Measurements from ENCODE around the gene IGSF9B. TPM values are rescaled to one million over a fixed set of nuclear protein-coding genes. Genes with fewer than 3 reads are reported as not detected.

Gene IGSF9B
- total RNA-seq, 1 donor from 2014 or later = 3.8 TPM

DNA sequence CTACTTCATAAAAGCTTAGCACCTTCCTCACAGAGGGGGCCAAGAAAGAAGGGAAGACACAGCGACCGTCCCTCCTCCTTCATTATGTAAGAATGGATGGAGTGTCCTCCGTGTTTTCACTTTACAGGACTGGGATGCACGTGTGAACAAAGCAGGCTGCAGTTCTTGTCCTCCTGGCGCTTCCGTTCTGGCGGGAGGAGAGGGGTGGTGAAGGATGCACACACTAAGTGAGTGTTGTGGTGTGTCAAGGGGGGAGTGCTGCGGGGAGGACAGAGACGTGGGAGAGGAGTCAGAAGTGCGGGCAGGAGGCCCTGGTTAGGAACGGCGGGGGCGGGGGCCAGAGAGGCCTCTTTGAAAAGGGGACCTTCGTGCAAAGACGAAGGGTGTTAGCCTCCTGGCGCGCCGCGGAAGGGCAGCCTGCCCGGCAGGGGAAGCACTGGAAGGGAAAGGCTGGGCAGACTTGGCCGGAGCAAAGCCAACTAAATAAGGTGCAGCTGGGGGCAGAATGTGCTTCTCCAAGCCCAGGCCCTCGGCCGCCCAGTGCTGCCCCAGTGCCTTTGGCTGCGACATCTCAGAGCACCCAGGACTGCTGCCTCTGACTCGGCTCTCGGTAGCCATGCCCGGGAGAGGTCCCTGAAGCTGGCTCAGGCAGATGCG, 27.0 kb upstream of the IGSF9B start:
- Mint-ChIP-seq H3K27me3 (ENCODE audit: unreplicated experiment) (peaks cover 24% of the 10 kb centered on the region), H3K4me3 (ENCODE audit: unreplicated experiment) (no peak overlapping the region), H3K36me3 (ENCODE audit: unreplicated experiment) (no peaks in the 10 kb centered on the region), H3K27ac (ENCODE audit: unreplicated experiment) (no peak overlapping the region), H3K4me1 (ENCODE audit: unreplicated experiment) (no peaks in the 10 kb centered on the region), H3K9me3 (ENCODE audit: unreplicated experiment) (no peaks in the 10 kb centered on the region)
- TF ChIP-seq, protein P1, sequence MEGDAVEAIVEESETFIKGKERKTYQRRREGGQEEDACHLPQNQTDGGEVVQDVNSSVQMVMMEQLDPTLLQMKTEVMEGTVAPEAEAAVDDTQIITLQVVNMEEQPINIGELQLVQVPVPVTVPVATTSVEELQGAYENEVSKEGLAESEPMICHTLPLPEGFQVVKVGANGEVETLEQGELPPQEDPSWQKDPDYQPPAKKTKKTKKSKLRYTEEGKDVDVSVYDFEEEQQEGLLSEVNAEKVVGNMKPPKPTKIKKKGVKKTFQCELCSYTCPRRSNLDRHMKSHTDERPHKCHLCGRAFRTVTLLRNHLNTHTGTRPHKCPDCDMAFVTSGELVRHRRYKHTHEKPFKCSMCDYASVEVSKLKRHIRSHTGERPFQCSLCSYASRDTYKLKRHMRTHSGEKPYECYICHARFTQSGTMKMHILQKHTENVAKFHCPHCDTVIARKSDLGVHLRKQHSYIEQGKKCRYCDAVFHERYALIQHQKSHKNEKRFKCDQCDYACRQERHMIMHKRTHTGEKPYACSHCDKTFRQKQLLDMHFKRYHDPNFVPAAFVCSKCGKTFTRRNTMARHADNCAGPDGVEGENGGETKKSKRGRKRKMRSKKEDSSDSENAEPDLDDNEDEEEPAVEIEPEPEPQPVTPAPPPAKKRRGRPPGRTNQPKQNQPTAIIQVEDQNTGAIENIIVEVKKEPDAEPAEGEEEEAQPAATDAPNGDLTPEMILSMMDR (IDR thresholded peaks at IDR 0.05) = no peak
- DNase-seq (ENCODE audit: extremely low spot score, unreplicated experiment) = no peak

DNA sequence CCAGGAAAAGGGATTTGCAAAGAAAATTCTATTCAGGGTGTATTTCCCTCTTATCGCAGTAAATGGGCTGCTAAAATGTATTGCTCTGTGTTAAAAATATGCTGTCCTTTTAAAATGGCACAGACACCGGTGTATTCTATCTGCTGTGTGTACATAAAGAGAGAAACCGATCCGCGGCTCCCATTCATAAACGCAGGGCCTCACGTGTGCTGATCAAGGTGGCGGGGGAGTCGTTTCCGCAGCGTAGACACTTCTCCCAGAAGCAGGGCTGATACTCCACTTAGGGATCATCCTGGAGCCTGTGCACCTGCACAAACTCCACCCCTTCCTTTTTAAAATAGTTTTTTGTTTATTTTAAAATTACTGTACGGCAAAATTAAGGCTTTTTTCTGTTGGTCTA, 26.1 kb upstream of the IGSF9B start:
- Mint-ChIP-seq H3K27me3 (ENCODE audit: unreplicated experiment) (peaks cover 27% of the 10 kb centered on the region), H3K4me3 (ENCODE audit: unreplicated experiment) (no peak overlapping the region), H3K36me3 (ENCODE audit: unreplicated experiment) (no peaks in the 10 kb centered on the region), H3K9me3 (ENCODE audit: unreplicated experiment) (no peaks in the 10 kb centered on the region), H3K27ac (ENCODE audit: unreplicated experiment) (no peak overlapping the region), H3K4me1 (ENCODE audit: unreplicated experiment) (no peaks in the 10 kb centered on the region)
- no peak for DNase-seq (ENCODE audit: extremely low spot score, unreplicated experiment)
- TF ChIP-seq, protein P1 (IDR thresholded peaks at IDR 0.05) = no peak

DNA sequence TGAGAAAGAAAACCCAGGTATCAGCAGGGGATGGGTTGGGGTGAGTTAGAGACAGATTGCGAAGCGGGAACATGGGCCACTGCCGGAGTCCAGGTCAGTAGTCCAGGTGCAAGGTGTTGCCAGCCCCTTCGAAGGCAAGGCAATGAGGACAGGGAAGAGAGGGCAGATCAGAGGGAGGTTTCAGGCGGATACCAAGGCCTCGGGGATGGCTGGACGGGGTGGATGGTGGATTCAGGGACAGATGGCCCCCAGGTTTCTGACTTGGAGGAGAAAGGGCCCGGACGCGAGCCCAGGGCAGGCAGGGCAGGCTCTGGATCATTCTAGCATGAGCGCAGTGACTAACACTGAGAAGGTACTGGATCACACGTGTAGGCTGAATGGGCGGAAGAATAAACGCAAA, 25.4 kb upstream of the IGSF9B start:
- no peaks in the 10 kb centered on the region for H3K36me3 Mint-ChIP-seq (ENCODE audit: unreplicated experiment)
- no peak for DNase-seq (ENCODE audit: extremely low spot score, unreplicated experiment)
- H3K27me3 Mint-ChIP-seq (ENCODE audit: unreplicated experiment) = peaks cover 30% of the 10 kb centered on the region
- H3K4me1 Mint-ChIP-seq (ENCODE audit: unreplicated experiment) = no peaks in the 10 kb centered on the region
- no peaks in the 10 kb centered on the region for H3K9me3 Mint-ChIP-seq (ENCODE audit: unreplicated experiment)
- TF ChIP-seq, protein P1 (IDR thresholded peaks at IDR 0.05) = no peak
- H3K4me3 Mint-ChIP-seq (ENCODE audit: unreplicated experiment) = no peak overlapping the region
- no peak overlapping the region for H3K27ac Mint-ChIP-seq (ENCODE audit: unreplicated experiment)

DNA sequence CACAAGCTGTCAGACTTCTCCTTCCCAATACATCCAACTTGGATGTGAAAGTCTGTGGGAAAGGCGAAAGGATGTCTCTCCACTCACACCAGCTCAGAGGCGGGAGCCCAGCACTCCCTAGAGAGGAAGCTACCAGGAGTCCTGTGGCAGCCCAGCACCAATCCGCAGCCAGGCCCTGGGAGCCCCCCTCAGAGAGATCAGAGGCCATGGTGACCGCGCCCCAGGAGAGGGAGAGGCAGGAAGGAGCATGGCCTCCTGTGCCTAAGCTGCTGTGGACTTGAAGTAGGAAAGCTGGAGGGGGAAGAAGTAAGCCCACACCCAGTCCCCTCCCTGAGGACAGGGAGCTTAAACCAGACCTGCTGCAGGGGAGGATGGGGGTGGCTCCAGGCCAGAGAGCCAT, 24.4 kb upstream of the IGSF9B start:
- DNase-seq (ENCODE audit: extremely low spot score, unreplicated experiment) = no peak
- Mint-ChIP-seq H3K27ac (ENCODE audit: unreplicated experiment) (no peak overlapping the region), H3K4me3 (ENCODE audit: unreplicated experiment) (no peak overlapping the region), H3K4me1 (ENCODE audit: unreplicated experiment) (no peaks in the 10 kb centered on the region), H3K27me3 (ENCODE audit: unreplicated experiment) (peaks cover 26% of the 10 kb centered on the region), H3K9me3 (ENCODE audit: unreplicated experiment) (no peaks in the 10 kb centered on the region), H3K36me3 (ENCODE audit: unreplicated experiment) (no peaks in the 10 kb centered on the region)
- TF ChIP-seq, protein P1 (IDR thresholded peaks at IDR 0.05) = no peak

DNA sequence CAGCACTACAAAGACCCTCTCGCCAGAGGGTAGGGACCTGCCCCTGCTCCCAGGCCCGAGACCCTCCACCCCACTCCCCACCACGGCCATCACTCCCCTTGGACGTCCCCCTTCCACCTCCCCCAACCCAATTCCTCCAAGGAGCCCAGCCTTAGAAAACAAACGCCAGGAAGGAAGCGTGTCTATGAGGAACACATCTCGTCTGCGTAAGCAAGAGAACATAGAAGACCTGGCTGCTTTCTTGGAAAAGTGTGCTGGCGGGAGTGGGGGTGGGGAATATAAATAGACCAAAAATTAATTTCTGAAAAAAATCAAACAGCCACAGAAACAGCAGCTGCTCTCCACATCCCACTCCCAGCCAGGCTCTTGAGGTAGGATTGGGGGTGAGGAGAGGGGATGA, 23.9 kb upstream of the IGSF9B start:
- TF ChIP-seq, protein P1 (IDR thresholded peaks at IDR 0.05) = no peak
- H3K4me3 Mint-ChIP-seq (ENCODE audit: unreplicated experiment) = no peak overlapping the region
- H3K9me3 Mint-ChIP-seq (ENCODE audit: unreplicated experiment) = no peaks in the 10 kb centered on the region
- H3K4me1 Mint-ChIP-seq (ENCODE audit: unreplicated experiment) = no peaks in the 10 kb centered on the region
- DNase-seq (ENCODE audit: extremely low spot score, unreplicated experiment) = no peak
- no peaks in the 10 kb centered on the region for H3K36me3 Mint-ChIP-seq (ENCODE audit: unreplicated experiment)
- H3K27ac Mint-ChIP-seq (ENCODE audit: unreplicated experiment) = no peak overlapping the region
- peaks cover 24% of the 10 kb centered on the region for H3K27me3 Mint-ChIP-seq (ENCODE audit: unreplicated experiment)

Data from osteocyte (in vitro differentiated cells).